ENCODE measurements around the gene RAVER1.
"Not testable (repeated sequence)": the region's sequence is repeated elsewhere in the genome, so short reads cannot be mapped to it uniquely, and the experiment has no call there.

Gene RAVER1

GRCh38 chr19:10283301-10284064 lies 49.8 kb downstream of the RAVER1 start:
- Mint-ChIP-seq H3K9me3 (no peaks in the 10 kb centered on the region), H3K4me3 (no peak overlapping the region), H3K27ac (no peak overlapping the region), H3K4me1 (ENCODE audit: low read depth) (peaks cover 33% of the 10 kb centered on the region), H3K27me3 (ENCODE audit: low read depth) (peaks cover 10% of the 10 kb centered on the region), H3K36me3 (ENCODE audit: low read depth) (peaks cover 41% of the 10 kb centered on the region)

GRCh38 chr19:10282043-10282442 lies 51.3 kb downstream of the RAVER1 start:
- Mint-ChIP-seq H3K4me1 (ENCODE audit: low read depth) (peaks cover 33% of the 10 kb centered on the region), H3K36me3 (ENCODE audit: low read depth) (peaks cover 51% of the 10 kb centered on the region)
- not testable (repeated sequence) for H3K27ac Mint-ChIP-seq; H3K9me3 Mint-ChIP-seq; H3K27me3 Mint-ChIP-seq (ENCODE audit: low read depth); H3K4me3 Mint-ChIP-seq

GRCh38 chr19:10279737-10280442 lies 53.4 kb downstream of the RAVER1 start:
- H3K4me3 Mint-ChIP-seq: no peak overlapping the region
- peaks cover 17% of the 10 kb centered on the region for H3K4me1 Mint-ChIP-seq (ENCODE audit: low read depth)
- peaks cover 40% of the 10 kb centered on the region for H3K36me3 Mint-ChIP-seq (ENCODE audit: low read depth)
- H3K27me3 Mint-ChIP-seq (ENCODE audit: low read depth): no peaks in the 10 kb centered on the region
- no peaks in the 10 kb centered on the region for H3K9me3 Mint-ChIP-seq
- H3K27ac Mint-ChIP-seq: peak overlapping the region; percentile 78

GRCh38 chr19:10278935-10279334 lies 54.4 kb downstream of the RAVER1 start:
- Mint-ChIP-seq H3K4me3 (peak overlapping the region; percentile 30), H3K9me3 (no peaks in the 10 kb centered on the region), H3K4me1 (ENCODE audit: low read depth) (peaks cover 19% of the 10 kb centered on the region), H3K27ac (no peak overlapping the region), H3K36me3 (ENCODE audit: low read depth) (peaks cover 42% of the 10 kb centered on the region), H3K27me3 (ENCODE audit: low read depth) (no peaks in the 10 kb centered on the region)

DNA sequence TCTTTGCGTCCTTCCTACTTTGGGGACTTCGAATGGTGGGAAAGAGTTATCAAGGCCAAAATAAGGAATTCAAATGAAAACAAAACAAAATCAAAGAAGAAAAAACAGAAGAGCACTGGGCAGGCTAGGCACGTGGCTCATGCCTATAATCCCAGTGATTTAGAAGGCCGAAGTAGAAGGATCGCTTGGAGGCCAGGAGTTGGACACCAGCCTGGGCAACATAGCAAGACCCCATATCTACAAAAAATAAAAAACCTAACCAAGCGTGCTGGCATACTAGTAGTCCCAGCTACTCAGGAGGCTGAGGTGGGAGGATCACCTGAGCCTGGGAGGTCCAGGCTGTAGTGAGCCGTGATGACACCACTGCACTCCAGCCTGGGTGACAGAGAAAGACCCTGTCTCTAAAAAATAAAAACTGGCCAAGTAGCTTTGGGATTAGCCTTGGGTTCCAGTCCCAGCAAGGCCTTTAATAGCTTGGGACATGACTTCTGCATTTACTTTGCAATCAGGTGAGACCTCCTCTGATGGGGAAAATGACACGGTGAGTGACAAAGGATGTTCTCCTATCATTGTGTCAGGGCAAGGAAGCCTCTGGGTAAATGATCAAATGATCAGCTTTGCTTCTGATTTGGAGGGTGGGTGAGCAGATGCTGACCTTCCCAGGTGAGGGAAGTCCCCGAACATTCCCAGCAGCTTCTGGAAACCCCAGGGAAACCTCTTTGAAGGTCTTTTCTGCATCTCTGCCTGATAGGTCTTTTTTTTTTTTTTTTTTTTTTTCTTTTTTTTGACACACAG lies 55.3 kb downstream of the RAVER1 start:
- Mint-ChIP-seq H3K36me3 (ENCODE audit: low read depth) (peaks cover 35% of the 10 kb centered on the region), H3K27ac (no peak overlapping the region), H3K4me1 (ENCODE audit: low read depth) (peaks cover 20% of the 10 kb centered on the region), H3K27me3 (ENCODE audit: low read depth) (no peaks in the 10 kb centered on the region), H3K4me3 (no peak overlapping the region), H3K9me3 (no peaks in the 10 kb centered on the region)

DNA sequence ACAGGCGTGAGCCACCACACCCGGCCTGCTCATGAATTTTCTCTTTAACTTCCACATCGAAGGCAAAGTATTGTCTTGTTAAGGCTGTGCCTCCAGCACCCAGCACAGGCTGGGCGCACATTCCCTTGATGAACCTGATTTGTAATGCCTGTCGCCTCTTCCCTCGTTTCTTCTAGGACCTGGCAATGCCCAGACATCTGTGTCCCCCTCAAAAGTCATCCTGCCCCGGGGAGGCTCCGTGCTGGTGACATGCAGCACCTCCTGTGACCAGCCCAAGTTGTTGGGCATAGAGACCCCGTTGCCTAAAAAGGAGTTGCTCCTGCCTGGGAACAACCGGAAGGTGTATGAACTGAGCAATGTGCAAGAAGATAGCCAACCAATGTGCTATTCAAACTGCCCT lies 58.7 kb downstream of the RAVER1 start:
- no peaks in the 10 kb centered on the region for H3K27me3 Mint-ChIP-seq (ENCODE audit: low read depth)
- H3K4me1 Mint-ChIP-seq (ENCODE audit: low read depth): peaks cover 23% of the 10 kb centered on the region
- H3K9me3 Mint-ChIP-seq: no peaks in the 10 kb centered on the region
- H3K36me3 Mint-ChIP-seq (ENCODE audit: low read depth): peaks cover 30% of the 10 kb centered on the region
- H3K4me3 Mint-ChIP-seq: peak overlapping the region; percentile 67
- peak overlapping the region; percentile 59 for H3K27ac Mint-ChIP-seq

- Mint-ChIP-seq H3K27me3 (ENCODE audit: low read depth) (no peaks in the 10 kb centered on the region), H3K27ac (peak overlapping the region; percentile 90), H3K4me3 (peak overlapping the region; percentile 90), H3K36me3 (ENCODE audit: low read depth) (peaks cover 16% of the 10 kb centered on the region), H3K9me3 (no peaks in the 10 kb centered on the region), H3K4me1 (ENCODE audit: low read depth) (peaks cover 24% of the 10 kb centered on the region)
Observed at GRCh38 chr19:10271543-10272086, 61.7 kb downstream of the RAVER1 start.

- Mint-ChIP-seq H3K4me3 (peak within 1 kb of the TSS; percentile 90), H3K4me1 (ENCODE audit: low read depth) (peaks cover 24% of the 10 kb centered on the region), H3K9me3 (no peaks in the 10 kb centered on the region), H3K27me3 (ENCODE audit: low read depth) (no peaks in the 10 kb centered on the region), H3K36me3 (ENCODE audit: low read depth) (peaks cover 16% of the 10 kb centered on the region), H3K27ac (peak within 1 kb of the TSS; percentile 90)
Observed at GRCh38 chr19:10270616-10271394, 62.5 kb downstream of the RAVER1 start, which contains the start of gene ICAM1. Gene ICAM1 (plus strand): TSS chr19:10271120. CDS start chr19:10271160, 40 bp downstream.

DNA sequence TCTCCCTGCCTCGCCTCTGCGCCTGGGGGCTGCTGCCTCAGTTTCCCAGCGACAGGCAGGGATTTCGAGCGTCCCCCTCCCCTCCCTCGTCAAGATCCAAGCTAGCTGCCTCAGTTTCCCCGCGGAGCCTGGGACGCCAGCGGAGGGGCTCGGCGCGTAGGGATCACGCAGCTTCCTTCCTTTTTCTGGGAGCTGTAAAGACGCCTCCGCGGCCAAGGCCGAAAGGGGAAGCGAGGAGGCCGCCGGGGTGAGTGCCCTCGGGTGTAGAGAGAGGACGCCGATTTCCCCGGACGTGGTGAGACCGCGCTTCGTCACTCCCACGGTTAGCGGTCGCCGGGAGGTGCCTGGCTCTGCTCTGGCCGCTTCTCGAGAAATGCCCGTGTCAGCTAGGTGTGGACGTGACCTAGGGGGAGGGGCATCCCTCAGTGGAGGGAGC lies 63.1 kb downstream of the RAVER1 start:
- H3K4me1 Mint-ChIP-seq (ENCODE audit: low read depth): peaks cover 23% of the 10 kb centered on the region
- no peaks in the 10 kb centered on the region for H3K27me3 Mint-ChIP-seq (ENCODE audit: low read depth)
- H3K9me3 Mint-ChIP-seq: no peaks in the 10 kb centered on the region
- H3K4me3 Mint-ChIP-seq: peak overlapping the region; percentile 90
- peak overlapping the region; percentile 90 for H3K27ac Mint-ChIP-seq
- H3K36me3 Mint-ChIP-seq (ENCODE audit: low read depth): peaks cover 14% of the 10 kb centered on the region

GRCh38 chr19:10269333-10270179 lies 63.8 kb downstream of the RAVER1 start:
- Mint-ChIP-seq H3K36me3 (ENCODE audit: low read depth) (peaks cover 7% of the 10 kb centered on the region), H3K4me3 (peak overlapping the region; percentile 90), H3K27ac (peak overlapping the region; percentile 90), H3K27me3 (ENCODE audit: low read depth) (no peaks in the 10 kb centered on the region), H3K9me3 (no peaks in the 10 kb centered on the region), H3K4me1 (ENCODE audit: low read depth) (peaks cover 19% of the 10 kb centered on the region)

DNA sequence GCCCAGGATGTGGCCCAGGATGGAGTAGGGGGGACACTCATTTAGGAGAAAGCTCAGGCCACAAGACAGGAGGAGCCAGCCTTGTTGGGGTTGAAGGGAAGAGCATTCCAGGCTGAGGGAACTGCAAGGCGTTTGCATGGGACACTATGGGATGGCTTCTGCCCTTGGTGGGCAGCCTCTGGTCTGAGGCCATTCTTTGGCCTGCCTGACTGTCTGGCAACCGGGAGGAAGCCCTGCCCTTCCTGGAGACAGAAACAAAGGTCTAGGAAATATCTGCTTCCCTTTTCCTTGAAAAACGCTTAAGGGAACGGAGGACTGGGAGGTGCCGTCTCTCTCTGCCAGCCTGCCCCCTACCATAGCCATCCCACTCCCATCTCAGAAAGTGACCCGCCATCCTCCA lies 65.3 kb downstream of the RAVER1 start:
- Mint-ChIP-seq H3K27ac (no peak overlapping the region), H3K9me3 (no peaks in the 10 kb centered on the region), H3K36me3 (ENCODE audit: low read depth) (peaks cover 3% of the 10 kb centered on the region), H3K4me1 (ENCODE audit: low read depth) (peaks cover 16% of the 10 kb centered on the region), H3K27me3 (ENCODE audit: low read depth) (no peaks in the 10 kb centered on the region), H3K4me3 (no peak overlapping the region)

DNA sequence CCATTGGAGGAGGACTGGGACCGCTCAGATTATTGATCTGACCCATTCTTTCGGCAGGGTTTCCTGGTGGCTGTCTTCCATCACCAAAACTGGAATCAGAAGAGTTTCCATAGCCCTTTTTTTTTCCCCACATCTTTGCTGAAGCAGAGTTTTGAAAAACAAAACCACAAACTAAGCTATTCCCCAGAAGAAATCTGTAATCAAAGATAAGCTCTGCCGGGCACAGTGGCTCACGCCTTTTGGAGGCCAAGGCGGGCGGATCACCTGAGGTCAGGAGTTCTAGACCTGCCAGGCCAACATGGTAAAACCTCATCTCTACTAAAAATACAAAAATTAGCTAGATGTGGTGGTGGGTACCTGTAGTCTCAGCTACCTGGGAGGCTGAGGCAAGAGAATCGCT lies 66.6 kb downstream of the RAVER1 start:
- Mint-ChIP-seq H3K4me1 (ENCODE audit: low read depth) (peaks cover 11% of the 10 kb centered on the region), H3K27ac (no peak overlapping the region), H3K36me3 (ENCODE audit: low read depth) (peaks cover 3% of the 10 kb centered on the region), H3K27me3 (ENCODE audit: low read depth) (no peaks in the 10 kb centered on the region), H3K9me3 (no peaks in the 10 kb centered on the region), H3K4me3 (no peak overlapping the region)
